EH (cell line): ENCODE data around the gene TBXAS1.

Source experiments
- DNase-seq: peaks from one replicate; pipeline ENCODE4 v3.0.0-alpha.2; 2015; ENCODE audit warnings: low read depth

Gene TBXAS1

GRCh38 chr7:140048138-140048537 is 219.1 kb downstream of the TBXAS1 start:
- no peak for DNase-seq

GRCh38 chr7:140048989-140049338 is 219.9 kb downstream of the TBXAS1 start:
- no peak for DNase-seq

GRCh38 chr7:140049339-140050024 is 220.4 kb downstream of the TBXAS1 start:
- no peak for DNase-seq

- DNase-seq = no peak
These were observed 221.0 kb downstream of the TBXAS1 start for GRCh38 chr7:140050100-140050499.

GRCh38 chr7:140051820-140052219 is 222.8 kb downstream of the TBXAS1 start:
- no peak for DNase-seq

- DNase-seq = no peak
These were observed 224.9 kb downstream of the TBXAS1 start for GRCh38 chr7:140053812-140054539.

GRCh38 chr7:140054751-140055150 is 225.7 kb downstream of the TBXAS1 start:
- DNase-seq = no peak

GRCh38 chr7:140055833-140056232 is 226.8 kb downstream of the TBXAS1 start:
- no peak for DNase-seq

GRCh38 chr7:140056431-140057142 is 227.5 kb downstream of the TBXAS1 start:
- no peak for DNase-seq

- DNase-seq = no peak
These were observed 228.1 kb downstream of the TBXAS1 start for GRCh38 chr7:140057143-140057535.

- DNase-seq = no peak
These were observed 229.5 kb downstream of the TBXAS1 start for GRCh38 chr7:140058517-140058916.

GRCh38 chr7:140059273-140060242 is 230.5 kb downstream of the TBXAS1 start:
- peak; percentile 95 for DNase-seq

GRCh38 chr7:140060243-140060630 is 231.2 kb downstream of the TBXAS1 start:
- DNase-seq = no peak

GRCh38 chr7:140060788-140061606 is 231.9 kb downstream of the TBXAS1 start:
- peak; percentile 34 for DNase-seq

- DNase-seq = no peak
These were observed 232.5 kb downstream of the TBXAS1 start for GRCh38 chr7:140061607-140061930.

GRCh38 chr7:140062118-140062527 is 233.1 kb downstream of the TBXAS1 start:
- DNase-seq = no peak

GRCh38 chr7:140062528-140063299 is 233.7 kb downstream of the TBXAS1 start, which contains the start of gene PARP12:
TSS of gene PARP12 (minus strand) at chr7:140062951. CDS start at chr7:140062847, 104 bp downstream.
- DNase-seq = peak; percentile 85

GRCh38 chr7:140067052-140067451 is 238.0 kb downstream of the TBXAS1 start:
- DNase-seq = no peak

GRCh38 chr7:140068033-140068432 is 239.0 kb downstream of the TBXAS1 start:
- no peak for DNase-seq

- no peak for DNase-seq
These were observed 240.4 kb downstream of the TBXAS1 start for GRCh38 chr7:140069298-140069949.
